Fibroblast of skin of back (primary cell): ENCODE data around the gene SECTM1.

Experiments used
- DNase-seq: peaks from one replicate; pipeline ENCODE4 v3.0.0-alpha.2; 2013

Gene SECTM1

GRCh38 chr17:82297714-82298537 lies 35.6 kb downstream of the SECTM1 start:
- peak; percentile 91 for DNase-seq

DNA sequence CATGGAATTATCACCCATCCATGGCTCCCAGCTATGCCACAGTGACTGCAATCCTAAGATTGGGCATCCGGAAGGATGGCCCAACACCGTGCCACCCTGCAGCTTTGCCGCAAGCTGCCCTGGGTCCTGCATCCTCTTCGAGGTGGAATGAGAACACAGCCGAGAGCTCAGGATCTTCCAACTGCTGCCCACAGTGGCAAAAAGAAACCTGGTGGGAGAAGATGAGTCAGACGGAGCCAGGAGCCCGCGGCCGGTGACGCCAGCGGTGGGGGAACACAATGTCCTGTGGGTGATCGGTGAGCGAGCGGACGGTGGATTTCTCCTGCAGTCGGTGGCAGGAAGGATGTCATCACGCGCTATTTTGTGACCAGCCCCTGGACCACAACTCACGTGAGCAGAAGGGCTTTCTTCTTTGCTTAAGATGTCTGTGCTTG lies 36.3 kb downstream of the SECTM1 start:
- peak; percentile 23 for DNase-seq

DNA sequence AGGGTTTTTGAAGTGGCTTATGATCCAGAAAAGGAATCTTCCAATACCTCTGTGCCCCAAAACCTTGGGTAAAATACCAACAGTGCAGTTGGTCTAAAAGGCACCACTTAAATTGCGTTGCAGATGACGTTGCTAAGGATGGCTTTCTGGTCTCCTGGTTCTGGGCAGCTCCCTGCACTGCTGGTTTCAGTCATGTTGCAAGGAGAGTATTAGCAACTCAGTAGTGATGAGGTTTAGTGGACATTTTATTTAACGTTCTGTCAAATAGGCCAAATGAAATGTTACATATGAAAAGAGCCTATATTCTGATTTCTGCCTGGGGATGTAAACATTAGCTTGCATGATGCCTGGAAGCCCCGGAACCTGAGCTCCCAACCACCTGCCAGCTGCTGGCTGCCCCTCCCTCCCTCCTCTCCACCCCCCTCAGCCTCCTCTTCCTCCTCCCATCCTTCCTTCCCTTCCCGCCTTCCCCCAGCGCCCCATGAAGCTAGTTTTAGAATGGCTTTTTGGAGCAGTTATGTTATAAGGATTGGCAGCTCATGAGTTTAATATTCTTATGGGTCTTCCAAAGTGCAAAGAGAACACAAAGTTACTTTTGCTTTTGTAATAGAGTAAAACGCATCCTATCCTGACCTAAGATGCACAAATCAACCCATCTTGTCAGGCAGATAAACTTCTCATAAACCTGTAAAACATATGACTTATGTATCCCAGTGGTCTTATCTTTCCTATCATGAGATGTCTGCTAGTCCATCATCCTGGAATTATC lies 36.9 kb downstream of the SECTM1 start:
- DNase-seq: no peak

DNA sequence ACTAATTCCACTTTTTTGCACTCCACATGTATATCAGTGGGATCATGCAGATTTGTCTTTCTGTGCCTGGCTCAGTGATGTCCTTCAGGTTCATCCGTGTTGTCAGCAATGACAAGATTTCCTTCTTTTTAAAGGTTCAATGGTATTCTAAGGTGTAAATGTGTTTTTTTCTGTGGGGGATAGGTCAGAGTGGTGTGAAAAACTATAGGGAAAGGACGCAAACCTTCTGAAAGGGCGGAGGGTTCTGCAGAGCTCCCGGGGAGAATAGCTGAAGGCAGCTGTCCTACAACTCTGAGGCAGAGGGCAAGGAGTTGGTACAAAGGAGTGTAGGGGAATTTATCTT lies 38.1 kb downstream of the SECTM1 start:
- DNase-seq: no peak

- DNase-seq: no peak
These were observed 39.3 kb downstream of the SECTM1 start for GRCh38 chr17:82294064-82294773.

DNA sequence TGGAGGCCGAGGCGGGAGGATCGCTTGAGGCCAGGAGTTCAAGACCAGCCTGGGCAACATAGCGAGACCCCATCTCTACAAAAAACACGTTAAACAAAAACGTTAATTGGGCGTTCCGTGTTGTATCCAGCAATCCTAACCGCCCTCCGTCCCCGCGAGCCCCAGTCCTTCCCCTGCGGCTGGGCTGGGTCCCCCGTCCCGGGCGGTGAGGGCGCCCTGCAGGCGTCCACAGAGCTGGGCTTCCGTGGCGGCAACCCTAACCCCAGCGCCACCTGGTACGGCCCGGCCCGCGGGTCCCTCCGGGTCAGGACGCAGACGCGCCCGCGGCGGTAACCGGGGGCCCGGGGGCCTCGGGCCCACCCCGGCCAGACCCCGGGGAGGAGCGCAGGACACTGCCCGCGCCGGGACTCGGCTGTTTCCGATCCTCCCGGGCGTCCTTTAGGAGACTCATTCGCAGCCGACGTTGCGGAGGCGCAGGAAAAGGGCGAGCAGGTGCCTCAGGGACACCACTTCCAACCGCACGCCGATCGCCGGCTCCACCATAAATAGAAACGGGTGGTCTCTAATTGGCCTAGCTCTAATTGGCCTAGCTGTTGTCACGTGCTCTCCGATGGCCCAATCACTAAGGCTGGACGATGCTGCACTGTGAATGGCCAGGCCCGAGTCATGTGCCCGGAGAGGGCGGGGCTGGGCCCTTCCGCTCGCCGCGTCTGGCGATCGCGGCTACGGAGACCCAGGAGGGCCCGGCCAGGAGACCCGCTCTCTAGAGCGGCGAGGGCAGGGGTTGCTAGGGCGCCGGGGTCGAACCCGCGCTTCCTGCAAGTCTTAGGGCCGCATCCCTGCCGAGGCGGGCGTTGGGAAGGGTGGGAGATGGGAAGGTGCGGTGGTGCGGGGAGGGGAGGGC lies 41.1 kb downstream of the SECTM1 start:
- peak; percentile 99 for DNase-seq

GRCh38 chr17:82291582-82292250 lies 41.9 kb downstream of the SECTM1 start:
- no peak for DNase-seq

DNA sequence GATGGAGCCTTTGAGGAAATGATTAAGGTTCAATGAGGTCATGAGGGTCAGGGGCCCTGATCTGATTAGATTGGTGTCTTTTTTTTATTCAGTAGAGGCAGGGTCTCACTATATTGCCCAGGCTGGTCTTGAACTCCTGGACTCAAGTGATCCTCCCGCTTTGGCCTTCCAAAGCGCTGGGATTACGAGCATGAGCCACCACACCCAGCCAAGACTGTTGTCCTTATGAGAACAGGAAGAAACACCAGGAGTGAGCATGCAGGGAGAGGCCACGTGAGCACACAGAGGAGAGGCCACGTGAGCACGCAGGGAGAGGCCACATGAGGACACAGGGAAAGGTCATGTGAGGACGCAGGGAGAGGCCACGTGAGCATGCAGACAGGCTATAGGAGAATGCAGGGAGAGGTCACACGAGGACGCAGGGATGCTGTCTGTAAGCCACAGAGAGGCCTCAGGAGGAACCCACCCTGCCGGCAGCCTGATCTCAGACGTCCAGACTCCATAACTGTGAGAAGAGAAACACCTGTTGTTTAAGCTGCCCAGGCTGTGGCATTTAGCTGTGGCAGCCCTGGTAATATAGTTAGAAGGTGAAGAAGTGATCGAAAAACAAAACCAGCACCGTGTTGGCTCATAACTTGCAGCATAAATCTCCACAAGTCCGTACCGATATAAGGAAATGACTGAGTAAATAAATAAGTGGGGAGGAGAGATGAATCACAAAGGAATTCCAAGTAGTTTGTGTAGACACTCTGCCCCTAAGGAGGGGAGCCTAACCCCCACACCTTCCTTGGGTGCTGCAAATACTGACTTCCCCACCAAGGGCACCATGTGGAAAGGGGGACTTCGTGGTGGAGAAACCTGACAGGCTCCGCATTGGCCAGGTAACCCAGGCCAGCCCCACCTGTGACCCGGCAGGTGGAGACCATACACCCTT lies 45.4 kb downstream of the SECTM1 start:
- DNase-seq: peak; percentile 45

- no peak for DNase-seq
These were observed 46.3 kb downstream of the SECTM1 start for GRCh38 chr17:82287013-82287867.

- DNase-seq: no peak
These were observed 48.4 kb downstream of the SECTM1 start for GRCh38 chr17:82285141-82285540.

GRCh38 chr17:82283208-82283749 lies 50.3 kb downstream of the SECTM1 start:
- peak; percentile 51 for DNase-seq

DNA sequence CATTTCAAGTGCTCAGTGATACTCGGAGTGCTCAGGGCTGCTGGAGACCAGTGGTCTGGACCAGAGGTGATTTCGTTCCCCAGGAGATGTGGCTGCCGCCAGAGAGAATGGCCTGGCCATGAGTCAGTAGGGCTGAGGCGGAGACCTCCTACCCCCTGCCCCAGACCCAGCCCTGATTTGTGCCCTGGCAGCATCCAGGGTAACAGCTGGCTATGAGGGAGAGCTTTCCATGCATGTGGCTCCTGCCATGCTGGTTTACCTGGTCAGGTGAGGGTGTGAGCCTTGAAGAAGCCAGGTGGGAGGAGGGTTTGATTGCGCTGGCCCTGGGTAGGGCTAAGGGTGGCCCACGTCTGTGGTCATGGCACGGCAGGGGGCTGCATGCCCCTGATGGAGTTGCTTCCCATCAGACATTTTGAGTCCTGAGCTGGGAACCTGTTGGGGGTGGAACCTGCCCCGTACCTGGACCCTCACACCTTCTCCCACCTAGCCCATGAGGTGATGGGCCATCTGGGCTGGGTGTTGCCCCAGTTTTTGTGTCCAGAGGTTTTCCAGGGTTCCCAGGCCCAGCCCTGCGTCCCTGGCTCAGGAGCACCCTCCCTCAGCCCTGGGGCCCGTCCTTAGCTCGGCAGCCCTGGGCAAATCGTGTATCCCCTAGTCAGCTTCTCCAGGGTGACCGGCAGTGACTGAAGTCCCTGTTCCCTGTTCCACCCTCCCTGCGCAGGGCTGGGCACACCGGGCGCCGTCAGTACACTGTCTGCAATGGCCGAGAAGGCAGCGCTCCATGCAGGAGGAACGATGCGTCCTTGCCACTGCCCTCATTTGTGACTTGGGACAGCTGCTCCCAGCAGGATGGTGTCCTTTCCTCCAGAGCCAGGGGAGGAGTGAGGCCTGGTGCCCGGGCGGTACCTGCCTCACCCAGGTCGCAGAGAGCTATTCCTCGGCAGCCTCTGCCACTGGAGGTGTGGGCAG lies 51.0 kb downstream of the SECTM1 start:
- DNase-seq: no peak

DNA sequence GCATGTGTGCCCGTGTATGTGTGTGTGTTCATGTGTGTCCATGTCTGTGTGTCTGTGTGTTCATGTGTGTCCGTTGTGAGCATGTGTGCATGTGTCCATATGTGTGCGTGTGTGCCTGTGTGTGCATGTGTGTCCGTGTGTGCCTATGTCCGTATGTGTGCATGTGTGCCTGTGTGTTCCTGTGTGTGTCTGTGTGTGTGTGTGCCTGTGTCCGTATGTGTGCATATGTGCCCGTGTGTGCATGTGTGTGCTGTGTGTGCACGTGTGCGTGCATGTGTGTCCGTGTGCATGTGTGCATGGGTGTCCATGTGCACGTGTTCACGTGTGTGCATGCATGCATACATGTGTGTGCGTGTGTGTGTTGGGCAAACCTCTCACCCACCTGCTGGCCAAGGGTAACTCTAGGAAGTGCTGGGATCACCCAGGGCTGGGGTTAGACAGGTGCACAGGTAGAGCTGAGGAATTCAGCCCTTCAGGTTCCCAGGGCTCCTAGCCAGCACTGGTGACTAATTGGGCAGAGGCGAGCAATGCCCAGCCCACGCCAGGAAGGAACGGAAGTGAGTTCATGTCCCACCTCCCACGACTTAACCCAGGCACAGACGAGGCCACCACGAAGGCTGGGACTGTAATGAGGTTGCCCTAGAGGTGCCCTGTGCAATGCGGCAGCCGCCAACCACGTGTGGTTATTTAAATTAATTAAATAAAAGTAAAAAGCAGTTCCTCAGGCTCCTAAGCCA lies 51.9 kb downstream of the SECTM1 start:
- no peak for DNase-seq

DNA sequence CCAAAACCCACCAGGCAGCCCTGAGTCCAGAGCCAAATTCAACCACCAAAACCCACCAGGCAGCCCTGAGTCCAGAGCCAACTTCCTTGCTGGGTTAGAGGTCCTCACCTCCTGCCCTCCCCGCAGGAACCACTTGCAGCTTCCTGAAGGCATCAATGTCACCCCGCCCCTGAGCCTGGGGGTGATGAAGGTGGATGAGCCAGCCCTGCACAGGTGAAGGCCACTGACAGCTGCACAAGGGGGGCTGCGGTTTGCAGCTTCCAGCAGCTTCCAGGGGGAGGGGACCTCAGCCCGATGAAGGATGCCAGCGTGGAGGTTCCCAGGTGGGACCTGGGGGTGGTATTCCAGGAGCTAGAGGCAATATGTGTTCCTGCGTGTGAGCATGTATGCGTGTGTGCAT lies 52.5 kb downstream of the SECTM1 start:
- no peak for DNase-seq

GRCh38 chr17:82280537-82280936 lies 53.0 kb downstream of the SECTM1 start:
- no peak for DNase-seq

GRCh38 chr17:82278786-82279391 lies 54.7 kb downstream of the SECTM1 start:
- DNase-seq: no peak

GRCh38 chr17:82278308-82278707 lies 55.3 kb downstream of the SECTM1 start:
- DNase-seq: no peak
